ENCODE measurements around the gene E2F1.

The E2F1 gene, protein sequence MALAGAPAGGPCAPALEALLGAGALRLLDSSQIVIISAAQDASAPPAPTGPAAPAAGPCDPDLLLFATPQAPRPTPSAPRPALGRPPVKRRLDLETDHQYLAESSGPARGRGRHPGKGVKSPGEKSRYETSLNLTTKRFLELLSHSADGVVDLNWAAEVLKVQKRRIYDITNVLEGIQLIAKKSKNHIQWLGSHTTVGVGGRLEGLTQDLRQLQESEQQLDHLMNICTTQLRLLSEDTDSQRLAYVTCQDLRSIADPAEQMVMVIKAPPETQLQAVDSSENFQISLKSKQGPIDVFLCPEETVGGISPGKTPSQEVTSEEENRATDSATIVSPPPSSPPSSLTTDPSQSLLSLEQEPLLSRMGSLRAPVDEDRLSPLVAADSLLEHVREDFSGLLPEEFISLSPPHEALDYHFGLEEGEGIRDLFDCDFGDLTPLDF

DNA sequence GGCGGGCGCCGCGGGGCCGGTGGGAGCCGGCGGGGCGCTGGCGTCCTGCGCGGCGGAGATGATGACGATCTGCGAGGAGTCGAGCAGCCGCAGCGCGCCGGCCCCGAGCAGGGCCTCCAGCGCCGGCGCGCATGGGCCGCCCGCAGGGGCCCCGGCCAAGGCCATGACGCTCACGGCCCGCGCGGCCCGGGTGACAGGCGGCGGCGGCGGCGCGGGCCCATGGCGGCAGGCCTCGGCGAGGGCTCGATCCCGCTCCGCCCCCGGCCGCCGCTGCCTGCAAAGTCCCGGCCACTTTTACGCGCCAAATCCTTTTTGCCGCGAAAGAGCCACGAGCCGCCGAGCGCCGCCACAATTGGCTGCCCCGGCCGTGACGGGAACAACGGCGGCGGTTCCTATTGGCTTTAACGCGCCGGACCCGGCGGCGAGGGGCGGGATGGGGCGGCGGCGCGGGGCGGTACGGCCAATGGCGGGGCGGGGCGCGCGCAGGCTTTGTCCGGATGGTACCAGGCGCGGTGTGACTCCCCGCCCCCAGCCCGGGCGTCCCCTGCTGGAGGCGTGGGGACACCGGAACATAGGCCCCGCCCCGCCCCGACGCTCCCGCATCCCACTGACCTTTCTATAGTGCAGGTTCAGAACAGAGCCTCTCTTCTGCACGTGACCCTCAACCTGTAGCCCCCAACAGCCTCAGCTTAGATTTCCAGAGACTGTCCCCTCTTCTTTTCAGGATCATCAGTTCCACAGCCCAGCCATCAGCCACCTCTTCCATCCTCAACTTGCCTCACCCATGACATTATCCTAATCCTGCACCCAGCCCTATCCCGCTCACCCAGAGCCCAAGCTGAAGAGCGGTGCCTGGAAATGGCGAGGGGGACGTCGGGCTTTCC lies at the start of gene E2F1:
Gene E2F1, minus strand, starts transcription at position 286 of the 884 bp plus-strand sequence. Its CDS starts 121 bp downstream, at position 165.
- DNase-seq, result peak; percentile 94

DNA sequence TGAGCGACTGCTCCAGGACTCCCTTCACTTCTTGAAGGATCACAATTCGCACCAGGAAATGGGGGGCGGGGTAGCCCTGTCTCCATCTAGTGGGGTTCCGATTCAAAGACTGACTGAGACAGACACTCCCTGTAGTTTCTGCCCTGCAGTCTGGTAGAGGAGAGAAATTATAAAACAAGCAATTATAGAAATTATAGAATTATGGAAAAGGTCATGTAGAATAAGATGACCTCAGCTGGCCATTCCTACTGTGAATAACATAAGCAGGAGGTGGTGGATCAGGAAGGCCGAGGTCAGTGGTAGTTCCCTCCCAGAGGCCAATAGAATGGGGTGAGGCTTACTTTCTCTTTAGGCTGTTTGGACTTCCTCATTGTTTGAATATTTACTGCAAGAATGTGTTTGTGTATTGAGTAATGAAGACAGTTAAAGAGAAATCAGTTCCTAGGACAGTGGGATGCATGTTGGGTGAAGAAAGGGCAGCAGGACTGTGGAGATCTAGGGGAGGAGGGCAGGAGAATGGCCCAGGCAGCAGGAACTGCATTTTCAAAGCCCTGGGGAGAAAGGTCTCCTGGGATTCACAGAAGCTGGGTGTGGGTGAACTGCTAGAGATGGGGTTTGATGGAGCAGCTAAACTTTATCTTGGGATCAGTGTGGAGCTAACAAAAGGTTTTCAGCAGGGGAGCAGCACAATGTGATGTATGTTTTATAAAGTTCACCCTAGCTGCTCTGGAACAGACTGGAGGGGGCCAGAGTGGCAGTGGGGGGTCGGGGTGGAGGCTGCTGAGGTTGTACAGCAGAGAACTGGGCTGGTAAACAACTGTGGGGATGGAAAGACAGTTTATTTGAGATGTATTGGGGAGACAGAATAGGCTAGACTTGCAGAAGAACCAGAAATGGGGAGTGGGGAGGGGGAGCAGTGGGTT lies 47.7 kb upstream of the E2F1 start:
- DNase-seq, result no peak

DNA sequence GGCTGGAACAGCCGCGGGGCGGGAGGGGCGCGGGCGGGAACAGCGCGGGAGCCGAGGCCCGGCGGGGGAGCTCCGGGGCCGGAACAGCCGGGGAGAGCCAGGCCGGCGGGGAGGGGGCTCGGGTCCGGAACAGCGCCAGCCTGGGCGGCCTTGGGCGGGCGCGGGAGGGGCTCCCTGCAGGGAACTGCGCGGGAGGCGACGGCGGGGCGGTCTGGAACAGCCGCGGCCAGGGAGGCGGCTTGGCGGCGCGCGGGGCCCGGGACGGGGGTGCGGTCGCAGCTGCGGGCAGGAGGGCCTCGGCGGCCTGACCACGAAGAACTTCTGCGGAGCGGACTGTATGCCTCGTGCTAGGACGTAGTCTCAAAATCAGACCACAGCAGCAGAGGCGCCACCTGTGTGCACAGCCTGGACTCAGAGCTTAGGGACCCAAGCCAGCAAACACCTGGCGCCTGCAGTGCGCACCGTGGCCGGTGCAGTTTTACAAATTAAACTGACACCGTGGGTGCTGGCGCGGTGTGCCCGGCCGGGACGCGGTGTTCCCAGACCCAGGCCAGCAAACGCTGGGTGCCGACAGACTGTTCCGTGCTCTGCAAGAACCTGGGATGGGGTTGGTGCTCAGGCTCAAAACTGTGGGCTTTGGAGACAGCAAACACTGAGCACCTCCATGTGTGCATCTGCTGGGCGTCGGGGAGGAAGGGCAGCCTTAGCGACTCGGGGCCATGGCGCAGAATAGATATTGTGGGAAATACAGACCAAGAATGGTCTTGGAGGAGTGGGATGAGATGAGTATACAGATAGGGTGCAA lies 46.2 kb upstream of the E2F1 start:
- DNase-seq, result peak; percentile 88

DNA sequence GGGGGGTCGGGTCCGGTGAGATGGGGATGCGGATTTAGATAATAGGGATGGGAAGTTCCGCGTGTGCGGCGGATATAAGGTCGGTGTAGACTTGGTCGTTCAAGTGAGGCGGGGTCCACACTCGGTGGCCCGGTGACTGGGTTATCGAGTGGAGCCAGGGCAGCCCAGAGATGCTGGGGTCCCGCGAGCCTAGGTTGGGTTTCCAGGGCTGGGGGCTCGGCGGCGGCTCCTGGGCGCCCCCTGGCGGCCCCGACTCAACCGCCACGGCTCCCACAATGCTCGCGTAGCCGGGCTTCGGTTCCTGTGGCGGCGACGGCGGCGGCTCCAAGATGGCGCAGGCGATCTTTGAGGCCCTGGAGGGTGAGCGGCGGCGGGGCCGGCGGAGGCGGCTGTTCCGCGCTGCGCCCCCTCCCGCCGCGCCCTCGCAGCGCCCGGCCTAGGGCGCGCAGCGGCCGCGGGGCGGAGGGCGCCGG lies 45.5 kb upstream of the E2F1 start, which contains the start of gene ZNF341:
Gene ZNF341, plus strand, starts transcription at position 304 of the 473 bp plus-strand sequence. Its CDS starts 26 bp downstream, at position 330.
- peak; percentile 88 for DNase-seq

DNA sequence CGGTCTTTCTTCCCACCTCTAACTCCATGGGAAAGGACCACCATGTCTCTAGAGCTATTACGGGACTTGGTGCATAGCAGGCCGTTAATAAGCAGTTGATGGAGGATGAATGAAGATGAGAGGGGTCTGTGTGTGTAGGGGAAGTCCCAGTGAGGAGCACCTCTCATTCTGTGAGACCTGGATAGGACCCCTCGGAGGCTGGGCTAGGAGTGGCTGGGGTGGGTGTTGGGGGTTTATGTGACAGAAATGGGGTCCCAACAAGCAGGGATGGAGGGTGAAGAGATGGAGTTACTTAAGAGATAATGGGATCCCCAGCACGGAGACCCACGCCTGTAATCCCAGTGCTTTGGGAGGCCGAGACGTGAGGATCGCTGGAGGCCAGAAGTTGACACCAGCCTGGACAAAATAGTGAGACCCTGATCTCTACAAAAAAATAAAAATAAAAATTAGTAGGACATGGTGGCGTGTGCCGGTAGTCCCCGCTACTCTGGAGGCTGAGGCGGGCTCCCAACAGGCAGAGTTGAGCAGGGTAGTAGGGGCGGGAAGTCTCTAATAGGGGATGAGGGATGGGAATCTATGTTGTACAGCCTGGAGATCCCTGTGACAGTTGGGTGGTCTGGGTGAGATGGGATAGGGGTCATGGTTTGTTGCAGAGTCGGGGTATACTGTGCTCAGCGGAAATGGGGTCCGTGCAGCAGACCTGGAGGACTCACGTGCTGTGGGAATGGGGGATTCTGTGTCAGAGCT lies 44.9 kb upstream of the E2F1 start:
- DNase-seq, result no peak

DNA sequence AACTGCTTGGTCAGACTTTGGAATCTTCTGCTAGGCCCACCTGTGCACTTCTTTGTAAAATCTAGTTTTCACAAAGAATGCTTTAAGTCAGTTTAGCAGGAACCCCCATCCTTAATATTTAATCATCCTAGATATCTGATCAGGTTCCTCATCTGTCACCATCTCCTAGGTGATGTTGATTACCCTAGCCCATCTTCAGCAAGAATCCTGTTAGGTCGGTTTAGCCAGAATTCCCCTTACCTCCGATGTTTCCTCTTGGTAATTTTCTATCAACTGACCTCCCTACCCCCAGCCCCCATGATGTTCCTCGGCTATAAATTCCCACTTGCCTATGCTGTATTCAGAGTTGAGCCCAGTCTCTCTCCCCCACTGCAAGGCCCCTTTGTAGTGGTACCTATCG lies 42.9 kb upstream of the E2F1 start:
- DNase-seq, result no peak

DNA sequence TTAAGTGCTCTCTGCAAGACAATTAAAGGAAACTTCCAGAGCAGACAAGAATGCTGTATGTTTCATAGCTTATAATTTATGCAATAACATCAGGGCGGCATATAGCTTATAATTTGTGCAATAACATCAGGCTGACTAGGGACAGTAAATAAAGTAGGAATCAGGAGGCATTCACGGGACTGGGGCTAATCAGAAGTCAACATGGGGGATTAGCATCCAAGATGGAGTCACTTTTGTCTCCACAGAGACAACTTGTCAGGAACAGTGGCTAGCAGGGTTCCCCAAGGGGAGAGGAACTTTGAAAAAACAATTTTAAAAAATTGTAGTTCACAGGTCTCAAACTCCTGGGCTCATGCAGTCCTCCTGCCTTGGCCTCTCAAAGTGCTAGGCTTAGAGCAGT lies 42.3 kb upstream of the E2F1 start:
- DNase-seq, result no peak

DNA sequence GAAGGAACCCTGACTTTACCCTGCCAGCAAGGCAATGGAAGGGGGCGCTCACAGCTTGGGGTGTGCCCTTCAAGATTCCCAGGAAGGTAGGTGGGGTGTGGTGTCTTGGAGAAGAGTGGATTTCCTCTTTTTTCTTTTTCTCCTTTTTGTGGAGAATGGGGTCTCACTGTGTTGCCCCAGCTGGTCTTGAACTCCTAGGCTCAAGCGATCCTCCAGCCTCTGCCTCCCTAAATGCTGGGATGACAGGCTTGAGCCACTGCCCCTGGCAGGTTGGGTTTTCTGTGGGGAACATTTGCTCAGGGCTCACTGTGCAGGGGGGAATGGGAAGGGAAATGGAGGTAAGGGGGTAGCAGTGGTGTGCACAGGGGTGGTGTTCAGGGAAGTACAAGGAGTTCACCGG lies 41.6 kb upstream of the E2F1 start:
- no peak for DNase-seq

DNA sequence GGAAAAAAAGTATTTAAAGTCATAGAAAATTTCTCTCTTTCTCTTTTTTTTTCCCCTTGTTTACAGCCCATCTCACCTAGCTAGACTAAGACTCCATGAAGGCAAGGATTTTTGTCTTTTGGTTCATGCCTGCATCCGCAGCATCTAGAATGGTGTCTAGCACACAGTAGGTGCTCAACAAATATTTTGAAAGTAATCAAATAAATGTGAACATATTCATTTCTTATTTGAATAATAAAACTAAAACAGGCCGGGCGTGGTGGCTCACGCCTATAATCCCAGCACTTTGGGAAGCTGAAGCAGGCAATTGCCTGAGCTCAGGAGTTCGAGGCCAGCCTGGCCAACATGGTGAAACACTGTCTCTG lies 40.9 kb upstream of the E2F1 start:
- no peak for DNase-seq

DNA sequence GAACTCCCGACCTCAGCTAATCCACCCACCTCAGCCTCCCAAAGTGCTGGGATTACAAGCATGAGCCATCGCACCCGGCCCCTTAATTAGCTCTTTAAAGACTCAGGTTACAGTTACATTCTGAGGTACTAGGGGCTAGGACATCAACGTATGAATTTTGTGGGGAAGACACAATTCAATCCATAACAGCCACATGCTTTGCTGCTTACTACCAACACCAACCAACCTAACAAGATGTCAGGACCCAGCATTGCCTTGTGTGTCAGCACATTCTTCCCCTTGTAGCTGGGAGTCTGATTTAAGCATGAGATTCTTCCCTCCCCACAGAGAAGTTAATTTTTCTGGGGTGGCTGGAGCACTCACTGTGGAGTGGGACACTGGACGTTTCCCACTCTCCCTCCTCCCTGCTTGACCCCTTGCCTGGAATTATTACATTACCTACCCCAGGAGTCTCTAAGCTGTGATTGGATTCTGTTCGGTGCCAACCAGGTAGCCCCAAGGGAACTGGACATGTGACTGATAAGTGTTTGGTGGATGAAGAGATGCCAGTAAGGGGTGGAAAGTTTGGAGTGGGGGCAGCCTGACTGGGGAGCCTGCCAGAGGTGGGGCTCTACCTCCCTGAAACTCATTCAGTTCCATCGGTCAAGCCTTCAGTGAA lies 39.6 kb upstream of the E2F1 start:
- DNase-seq, result no peak

DNA sequence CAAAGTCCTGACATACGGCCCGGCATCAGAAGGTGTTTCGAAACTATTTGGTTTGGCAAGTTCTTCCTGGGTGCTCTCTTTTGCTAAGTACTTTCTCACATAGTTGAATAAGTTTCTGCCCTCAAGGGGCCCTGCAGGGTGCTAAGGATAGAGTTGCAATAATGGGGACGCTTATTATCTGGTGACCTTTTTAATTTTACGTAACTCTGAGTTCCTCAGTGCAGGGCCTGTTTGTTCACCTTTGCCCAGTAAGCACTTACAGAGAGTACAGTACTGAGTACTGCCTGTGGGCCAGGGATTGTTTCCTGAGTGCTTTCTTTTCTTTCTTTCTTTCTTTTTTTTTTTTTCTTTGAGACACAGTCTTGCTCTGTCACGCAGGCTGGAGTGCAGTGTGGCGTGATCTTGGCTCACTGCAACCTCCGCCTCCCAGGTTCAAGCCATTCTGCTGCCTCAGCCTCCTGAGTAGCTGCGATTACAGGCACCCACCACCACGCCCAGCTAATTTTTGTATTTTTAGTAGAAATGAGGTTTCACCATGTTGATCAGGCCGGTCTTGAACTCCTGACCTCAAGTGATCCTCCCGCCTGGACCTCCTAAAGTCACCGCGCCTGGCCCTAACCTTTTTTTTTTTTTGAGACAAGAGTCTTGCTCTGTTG lies 38.4 kb upstream of the E2F1 start:
- DNase-seq, result no peak

DNA sequence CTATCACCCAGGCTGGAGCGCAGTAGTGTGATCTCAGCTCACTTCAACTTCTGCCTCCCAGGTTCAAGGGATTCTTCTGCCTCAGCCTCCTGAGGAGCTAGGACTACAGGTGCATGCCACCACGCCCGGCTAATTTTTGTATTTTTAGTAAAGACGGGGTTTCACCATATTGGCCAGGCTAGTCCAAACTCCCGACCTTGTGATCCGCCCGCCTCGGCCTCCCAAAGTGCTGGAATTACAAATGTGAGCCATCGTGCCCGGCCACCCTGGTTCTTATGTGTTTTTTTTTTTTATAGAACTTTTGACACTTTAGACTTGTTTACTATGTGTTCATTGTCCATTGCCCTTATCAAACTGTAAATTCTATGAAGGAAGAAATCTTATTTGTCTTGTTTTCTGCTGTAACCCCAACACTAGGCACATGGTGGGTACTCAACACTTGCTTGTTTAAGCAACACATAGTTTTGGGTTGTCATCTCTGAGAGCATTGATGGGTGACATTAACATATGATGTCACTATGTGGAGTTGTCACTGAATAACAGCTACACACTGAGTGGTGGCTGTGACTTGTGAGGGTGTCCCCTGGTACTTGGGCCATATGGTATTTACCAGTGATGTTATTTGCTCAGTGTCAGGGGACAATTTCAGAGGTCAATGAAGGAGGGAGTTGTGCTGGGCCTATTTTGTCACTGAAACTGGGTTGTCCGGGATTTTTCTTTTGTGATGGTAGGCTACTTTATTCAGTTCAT lies 35.4 kb upstream of the E2F1 start:
- no peak for DNase-seq

DNA sequence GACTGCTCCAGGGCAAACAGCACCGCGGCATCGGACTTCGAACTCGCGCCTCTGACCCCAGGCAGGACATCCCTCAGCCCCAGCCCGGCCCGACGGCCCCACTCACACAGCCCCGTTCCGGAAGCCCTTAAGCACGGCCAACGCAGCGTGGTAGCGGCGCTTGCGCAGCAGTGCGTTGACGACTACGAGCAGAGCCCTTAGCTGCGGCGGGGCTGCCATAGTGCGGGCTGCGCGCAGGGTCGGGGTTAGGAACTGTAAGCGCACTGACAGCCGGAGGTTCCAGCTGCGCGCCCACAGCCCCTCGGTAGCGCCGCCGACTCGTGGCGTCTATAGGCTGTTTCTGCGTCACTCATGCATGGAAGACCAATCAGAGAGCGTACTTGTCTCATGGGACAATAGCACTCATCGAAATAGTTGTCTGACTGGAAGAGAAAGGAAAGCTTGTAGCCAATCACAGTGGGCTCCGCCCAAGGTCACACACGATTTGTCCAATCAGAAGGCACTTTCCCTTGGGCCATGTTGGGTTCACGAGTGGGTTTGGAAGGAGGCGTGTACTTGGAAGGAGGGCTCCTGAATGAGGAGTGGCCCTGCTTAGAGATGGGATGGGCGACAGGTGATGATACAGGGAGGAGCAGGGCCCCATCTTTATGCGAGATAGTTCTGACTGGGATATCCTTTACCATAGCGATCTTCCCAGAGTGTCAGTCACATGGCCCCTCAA lies 34.0 kb upstream of the E2F1 start, which contains the start of gene PXMP4:
Gene PXMP4, minus strand, starts transcription at position 322 of the 721 bp plus-strand sequence. Its CDS starts 103 bp downstream, at position 219.
- peak; percentile 99 for DNase-seq

DNA sequence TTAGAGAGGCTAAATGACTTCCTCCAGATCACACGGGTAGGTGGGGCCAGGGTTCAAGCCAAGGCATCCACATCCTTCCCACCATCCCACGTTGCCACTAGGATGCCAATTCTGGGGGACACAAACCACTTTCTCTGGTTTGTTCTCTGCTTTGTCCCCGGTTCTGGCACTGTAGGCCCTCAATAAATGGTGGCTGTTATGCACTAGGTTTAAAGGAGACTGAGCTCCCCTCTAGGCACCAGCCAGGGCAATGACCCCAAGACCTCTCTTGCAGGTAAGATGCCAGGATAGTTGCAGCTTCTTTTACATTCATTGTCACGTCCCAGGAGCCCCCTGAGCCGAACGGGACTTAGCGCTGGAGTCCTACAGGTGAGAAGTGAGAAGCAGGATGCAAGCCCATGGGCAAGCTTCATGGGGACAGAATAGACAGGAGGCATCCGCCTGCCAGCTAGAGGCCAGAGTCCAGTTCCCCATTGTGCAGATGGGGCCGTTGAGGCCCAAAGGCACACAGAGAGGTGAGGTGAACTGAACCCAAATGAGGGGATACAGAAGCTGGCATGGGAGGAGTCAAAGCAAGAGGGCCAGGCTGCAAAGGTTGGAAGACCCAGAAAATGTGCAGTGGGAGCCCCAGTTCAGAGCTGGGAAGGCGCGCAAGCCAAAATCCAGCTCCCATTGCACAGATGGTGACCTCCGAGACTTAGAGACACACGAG lies 33.2 kb upstream of the E2F1 start:
- DNase-seq, result no peak

DNA sequence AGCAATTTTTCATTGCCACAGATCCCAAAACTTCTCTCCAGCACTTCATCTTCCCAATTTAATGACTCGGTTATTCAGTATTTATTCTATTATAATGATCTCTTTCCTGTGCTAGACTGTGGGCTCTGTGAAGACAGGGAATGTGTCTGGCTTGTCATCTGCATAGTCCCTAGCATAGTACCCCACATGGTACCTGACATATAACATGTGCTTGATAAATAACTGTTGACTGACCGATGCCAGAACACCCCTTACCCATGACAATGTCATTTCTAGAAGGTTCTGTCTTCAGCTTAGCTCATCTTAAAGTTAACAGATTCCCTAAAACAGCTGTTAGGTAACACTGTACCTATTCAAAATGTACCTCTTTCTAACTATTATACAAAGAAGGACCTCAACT lies 30.3 kb upstream of the E2F1 start:
- no peak for DNase-seq

DNA sequence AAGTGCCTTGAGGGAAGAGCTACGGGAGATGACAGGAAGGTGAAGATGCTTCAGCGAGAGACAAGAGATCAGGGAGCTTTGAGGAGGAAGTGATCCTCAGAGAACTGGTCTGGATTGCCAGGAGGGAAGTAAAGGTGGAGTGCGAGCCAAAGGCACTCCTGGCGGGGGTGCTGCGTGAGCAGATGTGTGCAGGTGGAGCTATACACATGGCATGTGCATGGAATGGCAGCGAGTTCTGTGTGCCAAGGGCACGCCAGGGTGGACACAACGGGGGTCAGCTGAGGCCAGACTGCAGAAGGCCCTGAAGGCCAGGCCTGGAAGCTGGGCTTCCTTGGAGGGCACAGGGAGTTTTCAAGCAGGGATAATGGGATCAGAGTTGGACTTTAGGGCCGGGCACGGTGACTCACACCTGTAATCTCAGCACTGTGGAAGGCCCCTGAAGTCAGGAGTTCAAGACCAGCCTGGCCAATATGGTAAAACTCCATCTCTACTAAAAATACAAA lies 27.7 kb upstream of the E2F1 start:
- no peak for DNase-seq

DNA sequence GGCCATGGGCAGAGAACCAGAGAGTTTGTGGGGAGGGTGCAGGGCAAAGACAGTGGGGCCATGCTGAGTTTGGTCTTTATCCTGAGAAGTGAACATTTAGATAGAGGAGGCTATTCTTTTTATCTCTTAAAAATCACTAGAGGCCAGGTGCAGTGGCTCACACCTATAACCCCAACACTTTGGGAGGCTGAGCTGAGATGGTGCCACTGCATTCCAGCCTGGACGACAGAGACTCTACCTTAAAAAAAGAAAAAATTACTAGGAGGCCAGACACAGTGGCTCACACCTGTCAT lies 25.2 kb upstream of the E2F1 start:
- no peak for DNase-seq

All from NCI-H446 treated with DMSO at 0.1 percent for 48 hours (cell line).